SJSA1 (cell line): Measurements from ENCODE around the gene SLC35B2. TPM values are rescaled to one million over a fixed set of nuclear protein-coding genes. Genes with fewer than 3 reads are reported as not detected.

ENCODE experiments used
- DNase-seq, 2 experiments: peaks; one replicate each; pipeline ENCODE4 v3.0.0-alpha.2; 2015 to 2020; ENCODE audit warnings: low spot score in 2 of 2, low read depth in 1 of 2
- H3K27ac ChIP-seq: fragments of 250-450 bp; sonication (Bioruptor Pico); 2 replicates; pipeline ENCODE4 v1.5.1; 2020; ENCODE audit warnings: mild to moderate bottlenecking, moderate library complexity
- H3K27me3 ChIP-seq: fragments of 250-450 bp; sonication (Bioruptor Pico); replicated peaks from 2 replicates; pipeline ENCODE4 v1.5.1; 2020; ENCODE audit warnings: mild to moderate bottlenecking, moderate library complexity
- H3K36me3 ChIP-seq: fragments of 250-450 bp; sonication (Bioruptor Pico); 2 replicates; pipeline ENCODE4 v1.5.1; 2020; ENCODE audit warnings: mild to moderate bottlenecking
- H3K4me1 ChIP-seq: fragments of 250-450 bp; sonication (Bioruptor Pico); replicated peaks from 2 replicates; pipeline ENCODE4 v1.6.1; 2021; ENCODE audit warnings: mild to moderate bottlenecking
- H3K4me3 ChIP-seq: fragments of 250-450 bp; sonication (Bioruptor Pico); 2 replicates; pipeline ENCODE4 v1.5.1; 2020; ENCODE audit warnings: mild to moderate bottlenecking
- H3K9me3 ChIP-seq: fragments of 250-450 bp; sonication (Bioruptor Pico); replicated peaks from 2 replicates; pipeline ENCODE4 v1.5.1; 2020; ENCODE audit warnings: mild to moderate bottlenecking
- total RNA-seq: library from RNA; depleted of rRNA; stranded (reverse); fragments of >200 nt; shearing (Covaris generic); gene quantifications from 2 replicates; pipeline ENCODE4 v1.2.3, GENCODE V29; 2014

SLC35B2 gene
- total RNA-seq, 1 experiment from 2014 or later, result 89.9 TPM

- no peaks in the 10 kb centered on the region for H3K27me3 ChIP-seq
- H3K36me3 ChIP-seq, result peaks cover 57% of the 10 kb centered on the region
- H3K4me1 ChIP-seq, result peaks cover 24% of the 10 kb centered on the region
- H3K4me3 ChIP-seq, result peak overlapping the region; percentile 71
- peak overlapping the region; percentile 81 for H3K27ac ChIP-seq
- H3K9me3 ChIP-seq, result no peaks in the 10 kb centered on the region
- peak; percentile 73 to 78 for DNase-seq
Observed at GRCh38 chr6:44247338-44248302, 9.7 kb downstream of the SLC35B2 start.

GRCh38 chr6:44246663-44247337 is 10.5 kb downstream of the SLC35B2 start, which contains the start of gene HSP90AB1:
Gene HSP90AB1 (plus strand): TSS chr6:44247101. CDS start chr6:44248630, 1,529 bp downstream.
- H3K27ac ChIP-seq, result peak within 1 kb of the TSS; percentile 81
- peak within 1 kb of the TSS; percentile 71 for H3K4me3 ChIP-seq
- peak; percentile 96 to 98 for DNase-seq
- peaks cover 24% of the 10 kb centered on the region for H3K4me1 ChIP-seq
- H3K9me3 ChIP-seq, result no peaks in the 10 kb centered on the region
- H3K27me3 ChIP-seq, result no peaks in the 10 kb centered on the region
- H3K36me3 ChIP-seq, result peaks cover 49% of the 10 kb centered on the region

DNA sequence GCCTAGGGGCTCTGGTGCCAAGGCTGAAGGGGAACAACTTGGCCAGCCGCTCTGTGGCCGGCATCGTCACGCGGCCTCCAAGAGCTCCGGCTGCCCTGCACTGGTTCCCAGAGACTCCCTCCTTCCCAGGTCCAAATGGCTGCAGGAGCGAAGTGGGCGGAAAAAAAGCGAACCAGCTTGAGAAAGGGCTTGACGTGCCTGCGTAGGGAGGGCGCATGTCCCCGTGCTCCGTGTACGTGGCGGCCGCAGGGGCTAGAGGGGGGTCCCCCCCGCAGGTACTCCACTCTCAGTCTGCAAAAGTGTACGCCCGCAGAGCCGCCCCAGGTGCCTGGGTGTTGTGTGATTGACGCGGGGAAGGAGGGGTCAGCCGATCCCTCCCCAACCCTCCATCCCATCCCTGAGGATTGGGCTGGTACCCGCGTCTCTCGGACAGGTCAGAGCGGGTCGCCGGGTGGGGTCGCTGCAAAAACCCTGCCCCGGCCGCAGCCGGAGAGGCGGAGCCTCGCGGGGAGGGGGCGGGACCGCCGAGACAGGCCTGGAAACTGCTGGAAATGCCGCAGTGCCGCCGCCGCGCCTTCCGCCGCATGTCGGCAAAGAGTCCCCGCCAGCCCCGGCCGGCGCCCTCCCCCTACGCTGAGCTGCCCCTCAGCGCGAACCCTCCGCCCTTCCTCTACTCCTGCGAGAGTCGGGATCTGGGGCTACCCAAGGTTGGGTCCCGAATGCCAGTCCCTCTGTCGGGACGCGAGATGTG is 11.2 kb downstream of the SLC35B2 start:
- Histone ChIP-seq H3K4me1 (peaks cover 24% of the 10 kb centered on the region), H3K9me3 (no peaks in the 10 kb centered on the region), H3K4me3 (peak overlapping the region; percentile 71), H3K27ac (peak overlapping the region; percentile 81), H3K27me3 (no peaks in the 10 kb centered on the region), H3K36me3 (peaks cover 41% of the 10 kb centered on the region)
- peak; percentile 86 to 87 for DNase-seq

DNA sequence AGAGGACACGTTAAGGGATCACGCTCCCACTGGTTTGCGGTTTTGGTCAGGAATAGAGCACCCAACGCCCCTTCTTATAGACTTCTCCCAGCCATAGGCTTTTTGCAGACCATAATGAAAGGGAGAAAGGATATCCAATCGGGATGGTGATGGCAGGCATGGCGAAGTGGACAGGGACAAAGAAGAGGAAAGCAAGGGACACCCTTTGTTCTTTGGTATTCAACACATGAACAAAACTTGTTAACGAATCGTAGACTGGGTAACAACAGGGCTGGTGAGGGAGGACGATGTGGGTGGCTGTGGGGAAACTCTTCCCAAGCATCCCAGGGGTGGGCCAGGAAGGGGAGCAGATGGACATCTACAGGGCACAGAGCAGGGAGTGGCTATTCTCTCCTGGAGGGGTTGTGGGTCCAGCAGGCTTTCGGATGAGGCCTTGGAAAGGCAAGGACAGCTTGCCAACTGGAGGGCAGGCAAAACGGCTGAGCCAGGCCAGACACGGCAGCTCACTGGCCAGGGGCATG is 11.9 kb downstream of the SLC35B2 start:
- peaks cover 35% of the 10 kb centered on the region for H3K36me3 ChIP-seq
- H3K4me1 ChIP-seq, result peaks cover 24% of the 10 kb centered on the region
- DNase-seq, result no peak
- peak overlapping the region; percentile 71 for H3K4me3 ChIP-seq
- H3K27ac ChIP-seq, result no peak overlapping the region
- no peaks in the 10 kb centered on the region for H3K27me3 ChIP-seq
- no peaks in the 10 kb centered on the region for H3K9me3 ChIP-seq

DNA sequence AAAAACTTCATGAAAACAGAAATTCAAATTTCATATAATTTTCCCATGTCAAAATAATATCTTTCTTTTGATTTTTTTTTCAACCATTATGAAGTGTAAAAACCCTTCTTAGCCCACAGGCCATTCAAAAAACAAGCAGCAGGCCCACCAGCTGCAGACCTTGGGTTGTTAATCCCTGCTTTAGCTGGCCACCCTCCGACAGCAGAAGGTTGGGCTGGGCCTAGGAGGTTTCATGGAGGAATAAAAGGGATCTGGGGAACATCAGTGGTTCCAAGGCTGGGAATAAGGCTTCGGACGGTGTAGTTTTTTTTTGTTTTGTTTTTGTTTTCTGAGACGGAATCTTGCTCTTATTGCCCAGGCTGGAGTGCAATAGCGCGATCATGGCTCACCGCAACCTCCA is 14.0 kb downstream of the SLC35B2 start:
- Histone ChIP-seq H3K27ac (no peak overlapping the region), H3K9me3 (no peaks in the 10 kb centered on the region), H3K36me3 (peaks cover 14% of the 10 kb centered on the region), H3K27me3 (no peaks in the 10 kb centered on the region), H3K4me3 (no peak overlapping the region), H3K4me1 (peaks cover 8% of the 10 kb centered on the region)
- DNase-seq, result no peak

GRCh38 chr6:44238687-44239350 is 18.5 kb downstream of the SLC35B2 start:
- Histone ChIP-seq H3K36me3 (no peaks in the 10 kb centered on the region), H3K4me1 (peaks cover 22% of the 10 kb centered on the region), H3K27me3 (no peaks in the 10 kb centered on the region), H3K4me3 (no peak overlapping the region), H3K9me3 (no peaks in the 10 kb centered on the region), H3K27ac (no peak overlapping the region)
- DNase-seq, result no peak

GRCh38 chr6:44237813-44238433 is 19.4 kb downstream of the SLC35B2 start:
- peak overlapping the region; percentile 81 for H3K27ac ChIP-seq
- no peaks in the 10 kb centered on the region for H3K27me3 ChIP-seq
- no peaks in the 10 kb centered on the region for H3K36me3 ChIP-seq
- no peaks in the 10 kb centered on the region for H3K9me3 ChIP-seq
- peak overlapping the region; percentile 47 for H3K4me3 ChIP-seq
- peak; percentile 78 for DNase-seq
- peaks cover 22% of the 10 kb centered on the region for H3K4me1 ChIP-seq

- DNase-seq, result peak; percentile 90 to 97
- Histone ChIP-seq H3K4me1 (peaks cover 22% of the 10 kb centered on the region), H3K27ac (peak overlapping the region; percentile 81), H3K9me3 (no peaks in the 10 kb centered on the region), H3K4me3 (peak overlapping the region; percentile 47), H3K27me3 (no peaks in the 10 kb centered on the region), H3K36me3 (no peaks in the 10 kb centered on the region)
Observed at GRCh38 chr6:44237021-44237812, 20.1 kb downstream of the SLC35B2 start.

DNA sequence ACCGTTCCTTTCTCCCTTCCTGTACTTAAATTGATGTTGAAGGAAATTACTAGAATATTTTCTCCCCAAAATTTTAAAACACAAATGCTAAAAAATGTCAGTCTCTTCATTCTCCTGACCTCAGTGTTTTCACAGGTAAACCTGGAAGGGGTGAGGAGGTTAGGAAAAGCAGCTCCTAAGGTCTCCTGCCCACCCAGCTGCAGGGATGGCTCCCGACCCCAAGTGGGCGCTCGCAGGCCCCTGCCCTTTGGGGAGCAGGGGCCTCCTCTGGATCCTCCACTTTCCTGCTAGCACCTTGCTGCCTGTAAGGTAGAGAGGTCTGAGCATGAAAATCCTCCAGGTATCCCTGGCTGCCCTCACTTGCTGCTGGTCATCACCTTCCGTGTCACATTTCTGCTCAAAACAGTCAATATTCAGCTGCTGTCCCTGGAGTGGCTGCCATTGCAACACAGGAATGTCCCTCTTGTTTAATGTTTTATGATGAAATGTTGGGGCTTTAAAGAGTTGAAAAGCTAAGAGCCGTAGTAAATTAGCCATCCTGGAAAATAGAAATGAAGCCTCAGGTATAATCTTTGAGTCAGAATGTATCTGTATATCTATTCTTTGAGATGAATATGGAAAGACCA is 21.3 kb downstream of the SLC35B2 start:
- Histone ChIP-seq H3K9me3 (no peaks in the 10 kb centered on the region), H3K36me3 (0 out of 2 replicates have a peak, but pooled peaks cover 5% of the 10 kb centered on the region), H3K4me1 (peaks cover 22% of the 10 kb centered on the region), H3K4me3 (no peak overlapping the region), H3K27ac (no peak overlapping the region), H3K27me3 (no peaks in the 10 kb centered on the region)
- no peak for DNase-seq

- Histone ChIP-seq H3K36me3 (0 out of 2 replicates have a peak, but pooled peaks cover 5% of the 10 kb centered on the region), H3K27ac (no peak overlapping the region), H3K4me1 (peaks cover 22% of the 10 kb centered on the region), H3K9me3 (no peaks in the 10 kb centered on the region), H3K27me3 (no peaks in the 10 kb centered on the region), H3K4me3 (no peak overlapping the region)
- no peak for DNase-seq
Observed at GRCh38 chr6:44235269-44235668, 22.1 kb downstream of the SLC35B2 start.

DNA sequence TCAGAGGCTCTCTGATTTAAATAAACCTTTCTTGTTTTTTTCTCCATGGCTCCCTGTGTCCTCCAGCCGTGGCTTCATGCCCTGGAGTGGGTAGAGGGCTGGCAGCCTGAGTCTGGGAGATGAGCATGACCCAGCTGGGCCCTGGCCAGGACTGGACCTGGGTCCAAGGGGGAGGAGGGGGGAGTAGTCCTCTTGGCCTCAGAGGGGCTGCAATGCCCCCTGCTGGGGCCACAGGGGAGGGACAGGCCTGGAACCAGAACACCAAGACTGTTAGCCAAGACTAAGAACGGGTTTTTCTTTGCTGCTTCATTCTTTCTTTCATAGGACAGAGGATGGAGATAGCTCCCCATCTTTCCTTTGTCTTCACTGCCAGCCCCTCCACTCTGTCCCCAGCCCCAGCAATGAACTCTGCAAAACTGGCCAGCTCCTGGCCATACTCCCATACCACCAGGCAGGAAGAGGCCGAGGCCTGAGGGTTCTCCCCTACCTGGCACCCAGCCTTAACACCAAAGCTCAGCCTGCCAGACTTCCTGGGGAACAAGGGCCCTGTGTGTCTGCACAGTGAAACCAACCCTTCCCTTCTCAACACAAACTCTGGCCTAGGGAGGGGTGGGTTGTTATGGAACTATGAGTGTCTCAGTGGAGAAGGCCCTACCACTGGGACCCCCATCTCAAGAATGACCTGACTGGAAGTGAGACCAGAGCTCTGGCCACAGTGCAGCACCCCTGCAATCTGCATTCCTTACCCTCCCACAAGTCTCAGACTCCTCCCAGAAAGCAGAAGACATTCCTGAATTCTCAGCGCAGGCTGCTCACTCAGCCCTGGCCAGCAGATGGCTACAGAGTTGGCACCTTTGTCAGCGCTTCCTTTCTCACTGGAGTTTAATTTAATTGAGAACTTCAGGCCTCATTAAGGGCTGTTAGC is 23.0 kb downstream of the SLC35B2 start:
- no peak overlapping the region for H3K27ac ChIP-seq
- 0 out of 2 replicates have a peak, but pooled peaks cover 5% of the 10 kb centered on the region for H3K36me3 ChIP-seq
- peak; percentile 50 to 73 for DNase-seq
- no peaks in the 10 kb centered on the region for H3K27me3 ChIP-seq
- no peaks in the 10 kb centered on the region for H3K9me3 ChIP-seq
- no peak overlapping the region for H3K4me3 ChIP-seq
- peaks cover 22% of the 10 kb centered on the region for H3K4me1 ChIP-seq
